Stimulated activated CD4-positive, alpha-beta T cell treated with anti-CD3 and anti-CD28 coated beads, TNF-alpha, amount 100 ng/mL, for 24 hours (primary cell): ENCODE results near the gene NECTIN3.

ENCODE experiments used
- DNase-seq, 3 experiments: peaks; one replicate each; pipeline ENCODE4 v3.0.0-alpha.2; 2020; ENCODE audit warnings: low read depth in 3 of 3

The NECTIN3 gene

GRCh38 chr3:111084911-111085310, 13.3 kb downstream of the NECTIN3 start:
- DNase-seq = no peak

- no peak for DNase-seq
Observed at GRCh38 chr3:111087924-111088469, 16.4 kb downstream of the NECTIN3 start.

GRCh38 chr3:111096487-111097209, 25.0 kb downstream of the NECTIN3 start:
- DNase-seq = no peak

- no peak for DNase-seq
Observed at GRCh38 chr3:111103807-111104206, 32.2 kb downstream of the NECTIN3 start.

GRCh38 chr3:111106993-111107661, 35.5 kb downstream of the NECTIN3 start:
- DNase-seq = no peak

- DNase-seq = no peak
Observed at GRCh38 chr3:111107662-111108035, 36.0 kb downstream of the NECTIN3 start.

- no peak for DNase-seq
Observed at GRCh38 chr3:111112913-111113312, 41.3 kb downstream of the NECTIN3 start.

- DNase-seq = no peak
Observed at GRCh38 chr3:111128884-111129283, 57.3 kb downstream of the NECTIN3 start.

GRCh38 chr3:111130827-111131226, 59.2 kb downstream of the NECTIN3 start:
- no peak for DNase-seq

- no peak for DNase-seq
Observed at GRCh38 chr3:111134302-111134701, 62.7 kb downstream of the NECTIN3 start.

- no peak for DNase-seq
Observed at GRCh38 chr3:111151438-111151837, 79.8 kb downstream of the NECTIN3 start.

- DNase-seq = no peak
Observed at GRCh38 chr3:111152496-111152895, 80.9 kb downstream of the NECTIN3 start.

- no peak for DNase-seq
Observed at GRCh38 chr3:111156517-111156916, 84.9 kb downstream of the NECTIN3 start.

- no peak for DNase-seq
Observed at GRCh38 chr3:111159391-111159790, 87.8 kb downstream of the NECTIN3 start.

GRCh38 chr3:111164621-111165020, 93.0 kb downstream of the NECTIN3 start:
- DNase-seq = no peak

GRCh38 chr3:111165411-111165810, 93.8 kb downstream of the NECTIN3 start:
- DNase-seq = no peak

GRCh38 chr3:111173328-111173900, 101.8 kb downstream of the NECTIN3 start:
- no peak for DNase-seq

GRCh38 chr3:111173906-111174305, 102.3 kb downstream of the NECTIN3 start:
- DNase-seq = no peak

GRCh38 chr3:111190518-111190917, 118.9 kb downstream of the NECTIN3 start:
- no peak for DNase-seq

GRCh38 chr3:111193472-111193871, 121.9 kb downstream of the NECTIN3 start:
- DNase-seq = no peak

GRCh38 chr3:111194048-111194447, 122.4 kb downstream of the NECTIN3 start:
- DNase-seq = no peak

- no peak for DNase-seq
Observed at GRCh38 chr3:111197485-111197884, 125.9 kb downstream of the NECTIN3 start.

- DNase-seq = no peak
Observed at GRCh38 chr3:111200027-111200426, 128.4 kb downstream of the NECTIN3 start.
